ENCODE results near the gene IDI2.
"Not testable (repeated sequence)": the region's sequence is repeated elsewhere in the genome, so short reads cannot be mapped to it uniquely, and the experiment has no call there.

Gene IDI2

DNA sequence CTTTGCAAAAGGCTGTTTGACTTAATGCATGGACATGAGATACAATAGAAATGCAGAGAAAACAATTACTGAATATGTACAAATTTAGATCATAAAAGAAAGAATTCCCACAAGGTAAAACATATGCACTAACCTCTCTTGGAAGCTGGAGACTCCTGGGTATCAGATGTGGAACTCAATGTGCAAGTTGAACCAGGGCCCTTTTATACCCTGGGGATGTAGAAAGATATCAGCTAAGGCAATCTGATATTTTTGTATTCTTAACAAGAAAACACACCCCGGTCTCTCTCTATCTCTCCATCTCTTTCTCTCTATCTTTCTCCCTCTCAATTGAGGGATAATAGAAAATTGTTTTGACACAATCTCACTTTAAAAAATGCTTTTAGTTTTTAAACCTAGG, at the start of gene IDI2:
TSS of gene IDI2 (minus strand) at position 177 of the 400 bp plus-strand sequence. CDS start 1,136 bp downstream, outside the sequence.
- H3K4me3 ChIP-seq (ENCODE audit: low read length) = no peak within 1 kb of the TSS
- no peaks in the 10 kb centered on the region for H3K9me3 ChIP-seq (ENCODE audit: insufficient read depth, low read depth, low read length)
- H3K27me3 ChIP-seq (ENCODE audit: insufficient read depth, low read length) = no peaks in the 10 kb centered on the region
- no peak within 1 kb of the TSS for H3K9ac ChIP-seq (ENCODE audit: low read depth, low read length)
- H3K27ac ChIP-seq (ENCODE audit: low read length) = no peak within 1 kb of the TSS
- no peaks in the 10 kb centered on the region; the same call in 1 of the 2 replicates for H3K4me1 ChIP-seq (ENCODE audit: insufficient read depth, low read length)
- no peaks in the 10 kb centered on the region for H3K36me3 ChIP-seq (ENCODE audit: insufficient read depth, low read depth, low read length)

DNA sequence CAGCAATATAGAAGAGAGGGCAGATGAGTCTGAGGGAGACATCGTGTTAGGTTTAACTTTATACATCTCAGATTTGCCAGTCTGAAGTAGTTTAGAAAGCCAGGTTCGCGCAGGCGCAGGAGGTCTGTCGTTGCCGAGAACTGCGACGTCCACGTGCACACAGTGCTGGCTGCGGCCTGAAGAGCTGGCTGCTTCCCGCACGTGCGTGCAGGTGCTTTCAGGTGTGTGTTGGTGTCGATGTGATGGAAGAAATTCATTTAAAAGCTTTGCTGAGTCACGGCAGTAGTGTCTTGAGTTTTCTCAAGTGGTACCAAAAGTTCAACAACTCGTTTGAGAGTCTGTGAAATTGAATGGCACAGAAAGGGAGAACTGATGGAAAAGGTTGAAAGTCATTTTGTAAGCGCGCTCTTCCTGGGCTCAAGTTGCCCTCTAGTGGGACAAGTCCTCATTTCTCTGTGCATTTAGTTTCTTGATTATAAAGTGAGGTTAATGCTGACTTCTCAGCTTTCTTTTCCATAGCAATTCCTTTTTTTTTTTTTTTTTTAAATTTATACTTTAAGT, 49.2 kb upstream of the IDI2 start:
- no peak overlapping the region for H3K9ac ChIP-seq (ENCODE audit: low read depth, low read length)
- peaks cover 35% of the 10 kb centered on the region for H3K36me3 ChIP-seq (ENCODE audit: insufficient read depth, low read depth, low read length)
- H3K4me1 ChIP-seq (ENCODE audit: insufficient read depth, low read length) = no peaks in the 10 kb centered on the region
- no peaks in the 10 kb centered on the region for H3K9me3 ChIP-seq (ENCODE audit: insufficient read depth, low read depth, low read length)
- no peak overlapping the region for H3K27ac ChIP-seq (ENCODE audit: low read length)
- H3K4me3 ChIP-seq (ENCODE audit: low read length) = no peak overlapping the region
- H3K27me3 ChIP-seq (ENCODE audit: insufficient read depth, low read length) = no peaks in the 10 kb centered on the region

DNA sequence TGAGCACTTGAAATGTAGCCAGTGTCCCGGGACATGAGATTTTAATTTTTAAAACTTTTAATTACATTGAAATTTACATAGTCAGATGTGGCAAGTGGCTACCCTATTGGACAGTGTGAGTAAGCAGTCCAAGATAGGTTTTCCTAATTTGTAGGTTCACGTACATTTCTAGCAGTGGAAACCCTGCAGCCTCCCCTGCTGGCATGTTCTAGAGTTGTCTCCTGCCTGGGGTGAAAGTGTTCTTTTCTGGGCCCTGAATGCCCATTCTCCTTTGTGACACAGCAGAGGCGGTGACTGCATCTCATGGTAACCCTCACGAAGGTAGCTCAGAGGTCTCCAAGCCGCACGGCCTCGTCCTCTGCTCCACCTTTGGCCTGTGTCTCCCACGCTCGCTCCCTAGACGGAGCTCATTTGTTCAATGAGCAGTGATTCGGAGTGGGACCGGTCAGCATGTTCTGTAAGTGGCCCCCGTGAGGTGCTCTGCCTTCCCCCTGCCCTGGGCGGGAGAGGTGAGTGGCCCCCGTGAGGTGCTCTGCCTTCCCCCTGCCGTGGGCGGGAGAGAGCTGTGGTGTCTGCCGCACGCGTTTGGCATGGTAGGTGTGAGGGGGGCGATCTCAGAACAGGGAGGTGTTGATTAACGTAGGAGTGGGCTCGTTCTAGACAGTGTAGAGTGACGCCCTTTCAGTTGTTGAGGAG, 48.5 kb upstream of the IDI2 start:
- H3K4me3 ChIP-seq (ENCODE audit: low read length) = no peak overlapping the region
- no peaks in the 10 kb centered on the region for H3K9me3 ChIP-seq (ENCODE audit: insufficient read depth, low read depth, low read length)
- no peak overlapping the region for H3K9ac ChIP-seq (ENCODE audit: low read depth, low read length)
- H3K4me1 ChIP-seq (ENCODE audit: insufficient read depth, low read length) = no peaks in the 10 kb centered on the region
- peaks cover 29% of the 10 kb centered on the region for H3K36me3 ChIP-seq (ENCODE audit: insufficient read depth, low read depth, low read length)
- no peak overlapping the region for H3K27ac ChIP-seq (ENCODE audit: low read length)
- no peaks in the 10 kb centered on the region for H3K27me3 ChIP-seq (ENCODE audit: insufficient read depth, low read length)

DNA sequence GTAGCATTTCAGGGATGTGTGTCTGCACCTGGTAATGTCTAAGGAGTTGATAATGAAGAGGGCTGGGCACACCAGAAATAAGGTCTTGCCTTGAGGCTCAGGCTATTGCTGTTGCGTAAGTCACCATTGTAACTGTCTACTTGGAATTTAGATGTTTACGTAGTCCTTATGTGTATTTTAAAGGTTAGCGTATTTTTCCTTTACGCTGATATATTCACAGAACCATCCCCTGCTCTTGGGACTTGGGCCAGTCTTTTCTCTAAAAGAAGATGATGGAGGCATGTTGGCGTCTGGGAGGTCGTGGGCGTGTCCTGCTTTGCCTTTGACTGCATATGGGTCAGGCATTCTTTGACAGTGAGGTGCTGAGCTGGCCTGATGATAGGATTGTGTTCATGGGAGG, 45.3 kb upstream of the IDI2 start:
- Histone ChIP-seq H3K4me1 (ENCODE audit: insufficient read depth, low read length) (no peaks in the 10 kb centered on the region), H3K27me3 (ENCODE audit: insufficient read depth, low read length) (no peaks in the 10 kb centered on the region), H3K36me3 (ENCODE audit: insufficient read depth, low read depth, low read length) (peaks cover 16% of the 10 kb centered on the region), H3K9me3 (ENCODE audit: insufficient read depth, low read depth, low read length) (no peaks in the 10 kb centered on the region), H3K27ac (ENCODE audit: low read length) (no peak overlapping the region), H3K9ac (ENCODE audit: low read depth, low read length) (no peak overlapping the region), H3K4me3 (ENCODE audit: low read length) (no peak overlapping the region)

DNA sequence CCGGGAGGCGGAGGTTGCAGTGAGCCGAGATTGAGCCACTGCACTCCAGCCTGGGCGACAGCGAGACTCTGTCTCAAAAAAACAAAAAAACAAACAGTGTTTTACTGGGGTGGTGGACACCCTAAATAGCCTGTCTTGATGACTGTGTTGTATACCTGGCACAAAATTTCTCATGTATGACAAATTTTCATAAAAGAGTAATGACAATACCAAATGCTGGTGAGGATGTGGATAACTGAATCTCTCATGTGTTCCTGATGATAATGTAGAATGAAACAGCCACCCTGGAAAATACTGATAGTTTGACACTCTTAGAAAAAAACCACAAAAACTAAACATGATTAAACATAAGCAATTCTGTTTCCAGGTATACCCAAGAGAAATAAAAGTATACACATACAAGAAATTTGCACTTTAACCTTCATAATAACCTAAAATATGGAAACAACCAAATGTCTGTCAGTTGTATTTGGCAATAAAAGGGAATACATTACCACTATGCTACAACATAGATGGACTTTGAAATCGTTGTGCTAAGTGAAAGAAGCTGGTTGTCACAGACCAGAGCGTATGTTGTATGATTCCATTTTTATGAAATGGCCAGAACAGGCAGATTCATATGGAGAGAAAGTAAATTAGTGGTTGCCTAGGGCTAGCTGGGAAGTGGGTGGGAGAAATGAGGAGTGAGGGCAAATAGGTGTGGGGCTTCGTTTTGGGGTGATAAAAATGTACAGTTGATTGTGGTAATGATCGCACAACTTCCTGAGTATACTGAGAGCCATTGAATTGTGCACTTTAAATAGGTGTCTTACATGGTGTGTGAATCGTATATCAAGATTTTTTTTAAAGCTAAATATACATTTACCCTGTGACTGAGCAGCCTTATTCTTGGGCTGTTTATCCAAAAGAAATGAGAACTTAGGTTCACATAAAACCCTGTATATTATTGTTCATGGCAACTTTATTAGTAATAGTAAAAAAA, 43.0 kb upstream of the IDI2 start:
- Histone ChIP-seq H3K27me3 (ENCODE audit: insufficient read depth, low read length) (no peaks in the 10 kb centered on the region), H3K27ac (ENCODE audit: low read length) (no peak overlapping the region), H3K4me3 (ENCODE audit: low read length) (no peak overlapping the region), H3K9ac (ENCODE audit: low read depth, low read length) (no peak overlapping the region), H3K4me1 (ENCODE audit: insufficient read depth, low read length) (no peaks in the 10 kb centered on the region), H3K36me3 (ENCODE audit: insufficient read depth, low read depth, low read length) (peaks cover 12% of the 10 kb centered on the region), H3K9me3 (ENCODE audit: insufficient read depth, low read depth, low read length) (no peaks in the 10 kb centered on the region)

DNA sequence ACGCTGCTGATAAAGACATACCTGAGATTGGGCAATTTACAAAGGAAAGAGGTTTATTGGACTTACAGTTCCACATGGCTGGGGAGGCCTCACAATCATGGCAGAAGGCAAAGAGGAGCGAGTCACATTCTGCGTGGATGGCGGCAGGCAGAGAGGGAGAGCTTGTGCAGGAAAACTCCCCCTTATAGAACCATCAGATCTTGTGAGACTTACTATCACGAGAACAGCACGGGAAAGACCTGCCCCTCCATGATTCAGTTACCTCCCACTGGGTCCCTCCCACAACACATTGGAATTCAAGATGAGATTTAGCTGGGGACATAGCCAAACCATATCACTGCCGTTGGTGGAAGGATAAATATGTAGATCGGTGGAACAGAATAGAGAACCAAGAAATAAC, 41.1 kb upstream of the IDI2 start:
- H3K9me3 ChIP-seq (ENCODE audit: insufficient read depth, low read depth, low read length); H3K27ac ChIP-seq (ENCODE audit: low read length); H3K9ac ChIP-seq (ENCODE audit: low read depth, low read length): not testable (repeated sequence)

DNA sequence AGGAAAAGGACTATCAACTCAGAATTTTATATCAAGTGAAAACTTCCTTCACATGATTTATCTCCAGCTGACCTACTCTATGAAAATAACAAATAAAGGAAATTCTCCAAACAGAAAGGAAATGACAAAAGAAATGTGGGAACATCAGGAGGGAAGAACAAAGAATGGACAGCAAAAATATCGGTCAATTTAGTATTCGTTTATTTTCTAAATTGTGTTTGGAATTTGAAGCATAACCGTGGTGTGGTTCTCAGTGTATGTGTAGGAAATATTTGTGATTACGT, 39.2 kb upstream of the IDI2 start:
- Histone ChIP-seq H3K9ac (ENCODE audit: low read depth, low read length) (no peak overlapping the region), H3K4me3 (ENCODE audit: low read length) (no peak overlapping the region), H3K27me3 (ENCODE audit: insufficient read depth, low read length) (no peaks in the 10 kb centered on the region), H3K4me1 (ENCODE audit: insufficient read depth, low read length) (no peaks in the 10 kb centered on the region), H3K9me3 (ENCODE audit: insufficient read depth, low read depth, low read length) (no peaks in the 10 kb centered on the region), H3K27ac (ENCODE audit: low read length) (no peak overlapping the region), H3K36me3 (ENCODE audit: insufficient read depth, low read depth, low read length) (no peaks in the 10 kb centered on the region)

More for the DNA sequence above, 41.1 kb upstream of the IDI2 start:
- H3K4me1 ChIP-seq (ENCODE audit: insufficient read depth, low read length); H3K27me3 ChIP-seq (ENCODE audit: insufficient read depth, low read length); H3K36me3 ChIP-seq (ENCODE audit: insufficient read depth, low read depth, low read length); H3K4me3 ChIP-seq (ENCODE audit: low read length): not testable (repeated sequence)

DNA sequence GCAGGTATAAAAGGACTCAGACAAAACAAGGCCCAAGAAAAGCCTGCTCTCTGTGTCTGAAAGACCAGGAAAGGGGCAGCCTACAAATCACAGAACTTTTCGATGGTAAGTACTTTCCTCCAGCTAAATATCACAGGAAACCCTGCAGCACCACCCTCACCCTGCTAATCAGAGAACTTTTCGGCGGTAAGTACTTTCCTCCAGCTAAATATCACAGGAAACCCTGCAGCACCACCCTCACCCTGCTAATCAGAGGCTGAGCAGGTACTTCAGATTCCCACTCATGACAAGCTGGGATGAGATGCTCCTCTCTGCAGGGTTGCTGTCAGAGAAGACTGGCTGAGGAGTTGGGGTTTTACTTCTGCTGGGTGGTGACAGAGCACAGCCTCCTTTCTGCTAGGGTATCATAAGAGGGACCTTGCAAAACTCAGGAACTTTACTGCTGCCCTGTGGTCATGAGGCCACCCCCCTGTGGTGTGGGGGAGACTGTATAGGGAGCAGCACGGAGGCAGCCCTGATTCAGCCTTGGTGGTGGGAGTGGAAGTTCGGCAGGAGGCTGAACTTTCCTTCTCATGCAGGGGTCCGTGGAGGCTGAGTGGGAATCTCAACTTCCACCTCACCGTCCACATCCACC, 37.7 kb upstream of the IDI2 start:
- no peak overlapping the region for H3K27ac ChIP-seq (ENCODE audit: low read length)
- no peaks in the 10 kb centered on the region for H3K9me3 ChIP-seq (ENCODE audit: insufficient read depth, low read depth, low read length)
- no peaks in the 10 kb centered on the region for H3K27me3 ChIP-seq (ENCODE audit: insufficient read depth, low read length)
- H3K9ac ChIP-seq (ENCODE audit: low read depth, low read length) = no peak overlapping the region
- no peaks in the 10 kb centered on the region for H3K36me3 ChIP-seq (ENCODE audit: insufficient read depth, low read depth, low read length)
- no peaks in the 10 kb centered on the region for H3K4me1 ChIP-seq (ENCODE audit: insufficient read depth, low read length)
- H3K4me3 ChIP-seq (ENCODE audit: low read length) = no peak overlapping the region

DNA sequence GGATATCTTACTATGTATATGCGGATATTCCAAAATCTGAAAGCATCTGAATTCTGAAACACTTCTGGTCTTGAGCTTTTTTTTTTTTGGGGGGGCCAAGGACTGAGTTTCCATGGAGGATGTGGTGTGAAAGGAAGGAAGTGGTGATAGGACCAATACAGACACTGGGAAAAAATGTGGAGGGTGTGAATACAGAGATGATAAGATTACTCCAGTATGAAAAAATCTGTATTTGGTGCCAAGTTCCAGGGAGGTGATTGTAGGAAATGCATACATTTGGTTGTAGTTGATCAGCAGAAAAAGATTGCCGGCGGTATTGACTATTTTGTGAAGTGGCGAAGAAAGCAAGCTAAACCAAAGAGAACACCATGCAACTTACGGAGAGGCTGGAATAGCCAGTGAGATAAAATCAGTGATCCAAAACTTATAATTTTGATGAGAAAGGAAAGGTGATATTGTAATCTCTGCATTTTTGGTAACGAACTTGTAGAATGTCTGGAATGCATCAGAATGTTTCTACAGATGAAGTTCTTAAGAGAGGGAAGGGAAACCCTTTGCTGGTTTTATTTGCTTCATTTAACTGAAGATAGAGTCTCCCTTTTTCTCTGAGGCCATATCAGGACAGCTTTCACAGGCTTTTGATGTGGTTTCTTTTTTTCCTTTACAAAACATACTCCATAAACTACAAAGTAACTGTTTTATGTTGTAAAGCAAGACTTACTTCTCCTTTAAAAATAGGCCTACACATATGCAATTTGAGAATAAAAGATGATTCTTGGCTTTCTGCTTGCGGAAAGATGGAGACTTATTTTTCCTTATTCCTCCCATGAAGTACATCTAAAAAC, 36.5 kb upstream of the IDI2 start:
- H3K27ac ChIP-seq (ENCODE audit: low read length) = no peak overlapping the region
- H3K4me1 ChIP-seq (ENCODE audit: insufficient read depth, low read length) = no peaks in the 10 kb centered on the region
- no peaks in the 10 kb centered on the region for H3K27me3 ChIP-seq (ENCODE audit: insufficient read depth, low read length)
- no peaks in the 10 kb centered on the region for H3K36me3 ChIP-seq (ENCODE audit: insufficient read depth, low read depth, low read length)
- no peak overlapping the region for H3K4me3 ChIP-seq (ENCODE audit: low read length)
- no peaks in the 10 kb centered on the region for H3K9me3 ChIP-seq (ENCODE audit: insufficient read depth, low read depth, low read length)
- H3K9ac ChIP-seq (ENCODE audit: low read depth, low read length) = no peak overlapping the region

DNA sequence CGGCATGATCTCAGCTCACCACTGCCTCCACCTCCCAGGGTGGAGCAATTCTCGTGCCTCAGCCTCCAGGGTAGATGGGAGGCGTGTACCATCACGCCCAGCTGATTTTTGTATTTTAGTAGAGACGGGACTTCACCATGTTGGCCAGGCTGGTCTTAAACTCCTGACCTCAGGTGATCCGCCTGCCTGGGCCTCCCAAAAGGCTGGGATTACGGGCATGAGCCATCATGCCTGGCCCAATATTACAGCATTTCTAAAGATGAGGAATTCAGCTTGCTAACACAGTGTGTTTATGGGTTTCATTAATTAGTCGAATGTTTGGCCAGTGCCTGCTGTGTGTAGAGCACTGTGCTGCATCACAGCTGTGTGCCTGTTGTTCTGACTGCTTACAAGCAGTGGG, 34.2 kb upstream of the IDI2 start:
- Histone ChIP-seq H3K4me1 (ENCODE audit: insufficient read depth, low read length) (peaks cover 5% of the 10 kb centered on the region), H3K9ac (ENCODE audit: low read depth, low read length) (no peak overlapping the region), H3K9me3 (ENCODE audit: insufficient read depth, low read depth, low read length) (no peaks in the 10 kb centered on the region), H3K4me3 (ENCODE audit: low read length) (no peak overlapping the region), H3K36me3 (ENCODE audit: insufficient read depth, low read depth, low read length) (no peaks in the 10 kb centered on the region), H3K27ac (ENCODE audit: low read length) (no peak overlapping the region), H3K27me3 (ENCODE audit: insufficient read depth, low read length) (no peaks in the 10 kb centered on the region)

DNA sequence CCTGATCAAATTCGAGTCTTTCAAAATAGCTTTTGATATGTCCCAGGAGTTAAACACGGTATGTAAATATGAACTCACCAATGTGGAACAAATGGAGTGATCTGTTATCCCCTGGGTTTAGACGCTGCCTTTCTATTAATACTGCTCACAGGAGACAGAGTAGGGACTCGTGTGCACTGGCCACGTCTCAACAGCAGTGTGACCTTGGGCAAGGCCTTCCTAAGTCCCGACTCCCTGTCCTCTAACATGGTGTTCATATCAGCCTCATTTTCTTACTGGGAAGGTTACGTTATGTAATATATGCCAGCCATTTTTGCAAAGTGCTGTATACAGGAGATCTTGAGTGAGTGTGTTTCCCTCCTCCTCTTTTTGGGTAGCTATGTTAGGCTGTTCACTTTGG, 32.4 kb upstream of the IDI2 start:
- H3K27ac ChIP-seq (ENCODE audit: low read length) = no peak overlapping the region
- H3K4me1 ChIP-seq (ENCODE audit: insufficient read depth, low read length) = peaks cover 8% of the 10 kb centered on the region
- peaks cover 19% of the 10 kb centered on the region for H3K36me3 ChIP-seq (ENCODE audit: insufficient read depth, low read depth, low read length)
- no peaks in the 10 kb centered on the region for H3K27me3 ChIP-seq (ENCODE audit: insufficient read depth, low read length)
- H3K9ac ChIP-seq (ENCODE audit: low read depth, low read length) = no peak overlapping the region
- H3K4me3 ChIP-seq (ENCODE audit: low read length) = peak overlapping the region; percentile 97; the same call in 1 of the 2 replicates
- H3K9me3 ChIP-seq (ENCODE audit: insufficient read depth, low read depth, low read length) = no peaks in the 10 kb centered on the region
